ENCODE results near the gene C5orf34.
"Not testable (repeated sequence)": the region's sequence is repeated elsewhere in the genome, so short reads cannot be mapped to it uniquely, and the experiment has no call there.

C5orf34 gene, protein sequence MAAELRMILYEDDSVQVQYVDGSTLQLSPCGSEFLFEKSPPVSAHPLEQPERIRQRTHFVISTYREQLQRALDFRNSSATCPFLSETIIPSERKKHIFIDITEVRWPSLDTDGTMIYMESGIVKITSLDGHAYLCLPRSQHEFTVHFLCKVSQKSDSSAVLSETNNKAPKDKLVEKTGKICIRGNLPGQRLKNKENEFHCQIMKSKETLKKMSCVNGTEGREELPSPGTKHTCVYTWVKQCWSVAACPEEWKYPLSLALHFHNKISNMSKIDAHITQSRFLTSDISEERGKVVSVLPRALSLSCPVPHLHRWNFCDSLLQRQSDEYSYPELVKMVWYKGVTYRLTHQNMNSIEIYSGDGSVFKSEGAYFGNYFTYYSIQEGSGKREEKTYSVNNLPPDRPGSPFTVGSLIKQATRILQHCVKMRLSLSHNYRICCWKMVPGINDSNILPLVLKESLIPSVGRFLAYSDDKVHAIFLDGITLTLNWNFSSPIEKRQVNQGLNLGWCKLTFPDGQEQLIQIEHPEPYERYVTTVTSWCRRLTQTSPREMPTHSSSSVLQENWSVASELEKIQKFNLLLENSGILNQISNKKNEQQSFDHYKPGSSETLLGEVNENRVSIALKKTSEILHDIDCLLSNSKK

DNA sequence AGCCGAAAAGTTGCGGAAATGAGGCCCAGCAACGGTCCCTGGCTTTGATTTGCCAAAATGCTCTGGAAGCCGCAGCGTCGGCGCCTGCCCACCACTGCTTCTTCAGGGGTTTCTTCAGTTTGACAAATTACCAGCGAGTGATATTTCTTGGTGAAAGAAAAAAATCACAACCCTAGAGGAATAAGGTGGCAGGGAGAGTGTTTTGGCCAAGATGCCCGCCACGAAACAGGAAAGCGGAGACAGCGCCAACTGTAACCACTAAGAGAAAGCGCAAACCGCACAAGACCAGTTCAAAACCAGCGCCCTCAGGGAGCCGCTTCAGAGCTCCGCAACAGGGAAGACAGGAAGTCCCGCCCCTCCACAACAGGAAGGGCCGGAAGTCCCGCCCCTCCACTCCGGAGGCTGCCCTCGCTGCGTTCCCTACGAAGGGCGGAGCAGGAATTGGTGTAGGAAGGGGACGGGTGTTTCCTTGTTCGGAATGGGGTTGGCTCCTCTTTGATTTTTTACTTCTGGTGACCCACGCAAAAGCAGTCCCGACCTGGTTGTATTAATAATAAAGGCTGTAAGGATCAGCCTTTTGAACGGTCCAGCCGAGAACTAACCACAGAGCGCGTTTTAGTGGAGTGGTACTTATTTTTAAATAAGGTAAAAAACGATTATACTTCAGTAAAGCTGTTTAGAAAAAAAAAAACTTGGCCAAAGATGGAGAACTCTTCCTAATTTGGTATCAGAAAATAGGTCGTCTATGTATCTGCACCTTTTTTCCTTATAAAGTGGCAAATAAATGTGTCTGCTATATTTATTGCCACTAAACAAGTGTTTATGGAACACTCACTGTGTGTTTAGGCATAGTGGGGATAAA lies at the start of gene C5orf34:
Gene C5orf34, minus strand, starts transcription at position 333 of the 862 bp plus-strand sequence. CDS start 5,809 bp downstream, outside the sequence.
- DNase-seq (ENCODE audit: low read depth in 2 of 2) = peak; percentile 92 to 96

DNA sequence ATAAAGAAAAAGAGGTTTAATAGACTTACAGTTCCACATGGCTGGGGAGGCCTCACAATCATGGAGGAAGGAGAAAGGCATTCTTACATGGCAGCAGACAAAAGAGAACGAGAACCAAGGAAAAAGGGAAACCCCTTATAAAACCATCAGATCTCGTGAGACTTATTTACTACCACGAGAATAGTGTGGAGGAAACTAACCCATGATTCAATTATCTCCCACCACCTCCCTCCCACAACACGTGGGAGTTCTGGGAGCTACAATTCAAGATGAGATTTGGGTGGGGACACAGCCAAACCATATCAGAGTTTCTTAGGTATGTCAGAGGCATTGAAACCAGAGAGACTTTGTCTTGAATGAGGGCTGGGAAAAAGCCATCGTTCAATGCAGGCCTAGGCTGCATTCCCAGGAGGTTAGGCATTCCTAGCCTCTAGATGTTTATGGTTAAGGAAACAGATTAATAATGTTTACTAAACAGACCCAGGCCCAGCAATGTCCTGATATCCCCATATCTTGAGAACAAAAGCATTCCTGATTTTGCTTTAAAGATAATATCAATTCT lies 49.4 kb upstream of the C5orf34 start:
- DNase-seq (ENCODE audit: low read depth in 2 of 2) = no peak

DNA sequence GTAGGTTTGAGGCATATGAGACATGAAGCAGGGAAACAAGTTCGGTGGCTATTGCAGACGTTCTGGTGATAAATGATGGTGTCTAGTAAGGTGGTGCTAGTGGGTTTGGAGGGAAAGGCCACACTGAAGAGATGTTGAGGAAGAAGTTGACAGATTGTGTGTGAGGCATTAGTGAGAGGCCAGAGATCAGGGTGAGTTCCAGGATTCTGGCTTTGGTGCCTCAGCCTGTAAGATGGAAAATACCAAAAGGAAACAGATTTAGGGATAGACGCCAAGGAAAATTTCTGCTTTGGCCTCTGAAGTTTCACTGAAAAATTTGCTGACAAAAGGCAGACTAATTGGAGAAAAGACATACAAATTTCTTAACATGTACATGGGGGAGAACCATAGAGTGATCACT lies 48.4 kb upstream of the C5orf34 start:
- no peak for DNase-seq (ENCODE audit: low read depth in 2 of 2)

DNA sequence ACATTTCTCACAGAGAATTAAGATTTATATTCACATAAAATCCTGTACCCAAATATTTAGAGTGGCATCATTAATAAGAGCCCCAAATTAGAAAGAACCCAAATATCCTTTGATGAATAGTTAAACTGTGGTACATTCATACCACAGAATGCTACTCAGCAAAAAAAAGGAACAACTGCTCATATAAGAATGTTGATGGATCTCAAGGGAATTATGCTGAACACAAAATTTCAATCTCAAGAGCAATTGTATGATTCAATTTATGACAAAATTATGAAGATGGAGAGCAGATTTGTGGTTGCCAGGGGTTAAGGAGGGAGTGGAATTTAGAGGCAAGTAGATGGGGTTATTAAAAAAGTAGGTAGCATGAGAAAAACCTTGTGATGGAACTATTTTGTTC lies 46.4 kb upstream of the C5orf34 start:
- no peak for DNase-seq (ENCODE audit: low read depth in 2 of 2)

DNA sequence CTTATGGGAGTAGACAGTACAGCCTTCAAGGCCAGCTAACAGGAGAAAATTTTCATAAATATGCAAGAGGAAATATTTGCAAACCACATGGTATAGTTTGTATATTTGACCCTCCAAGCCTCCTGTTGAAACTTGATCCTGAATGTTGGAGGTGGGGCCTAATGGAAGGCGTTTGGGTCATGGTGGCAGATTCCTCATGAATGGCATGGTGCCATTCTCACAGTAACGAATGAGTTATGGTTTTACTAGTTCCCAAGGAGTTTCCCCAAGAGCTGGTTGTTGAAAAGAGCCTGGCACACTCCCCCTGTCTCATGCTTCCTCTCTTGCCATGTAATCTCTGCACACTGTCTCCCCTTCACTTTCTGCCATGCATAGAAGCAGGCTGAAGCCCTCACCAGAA lies 45.2 kb upstream of the C5orf34 start:
- DNase-seq (ENCODE audit: low read depth in 2 of 2) = no peak

DNA sequence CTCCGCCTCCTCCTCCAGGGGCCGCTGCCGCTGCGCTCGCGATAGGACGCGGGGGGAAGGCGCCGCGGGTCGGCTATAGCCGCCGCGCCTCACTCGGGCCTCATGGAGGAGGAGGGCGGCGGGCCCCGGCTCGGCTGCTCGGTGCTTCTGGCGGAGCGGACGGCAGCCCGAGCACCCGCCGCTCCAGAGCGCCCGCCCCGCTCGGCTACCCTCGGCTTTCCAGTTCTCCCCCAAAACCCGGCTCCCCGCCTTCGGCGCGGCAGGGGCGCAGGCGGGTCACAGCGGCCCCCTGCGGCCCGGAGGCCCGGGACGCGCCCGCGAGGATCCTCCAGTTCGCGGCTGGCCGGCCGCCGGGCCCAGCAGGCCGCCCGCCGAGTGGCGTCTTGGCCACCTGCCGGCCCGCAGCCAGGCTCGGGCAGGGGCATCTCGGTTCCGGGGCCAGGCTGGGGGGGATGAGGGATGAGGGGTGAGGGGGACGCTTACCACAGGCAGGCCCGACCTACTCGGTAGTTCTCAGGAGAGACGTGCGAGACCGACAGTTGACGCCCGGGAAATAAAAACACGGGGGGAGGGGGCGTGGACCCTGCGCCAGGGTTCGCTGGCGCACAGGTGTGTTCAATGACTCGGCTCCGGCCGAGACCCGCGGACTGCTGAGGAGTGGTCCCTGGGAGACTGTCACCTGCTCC lies 42.1 kb upstream of the C5orf34 start, which contains the start of gene PAIP1:
Gene PAIP1, minus strand, starts transcription at position 221 of the 686 bp plus-strand sequence. CDS start 231 bp downstream, outside the sequence.
- peak; percentile 73 to 75 for DNase-seq (ENCODE audit: low read depth in 2 of 2)

DNA sequence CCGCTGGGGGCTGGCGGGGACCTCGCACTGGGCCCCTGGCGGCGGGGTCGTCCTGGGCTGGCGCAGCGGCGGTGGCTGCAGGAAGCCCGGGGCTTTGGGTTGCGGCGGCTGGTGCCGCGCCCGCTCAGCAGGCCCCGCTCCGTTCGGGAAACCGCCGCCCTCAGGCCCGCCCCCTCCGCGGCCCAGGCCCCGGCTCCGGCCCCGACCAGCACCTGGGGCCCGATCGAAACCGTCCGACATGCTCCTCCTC lies 41.6 kb upstream of the C5orf34 start:
- DNase-seq (ENCODE audit: low read depth in 2 of 2) = not testable (repeated sequence)

DNA sequence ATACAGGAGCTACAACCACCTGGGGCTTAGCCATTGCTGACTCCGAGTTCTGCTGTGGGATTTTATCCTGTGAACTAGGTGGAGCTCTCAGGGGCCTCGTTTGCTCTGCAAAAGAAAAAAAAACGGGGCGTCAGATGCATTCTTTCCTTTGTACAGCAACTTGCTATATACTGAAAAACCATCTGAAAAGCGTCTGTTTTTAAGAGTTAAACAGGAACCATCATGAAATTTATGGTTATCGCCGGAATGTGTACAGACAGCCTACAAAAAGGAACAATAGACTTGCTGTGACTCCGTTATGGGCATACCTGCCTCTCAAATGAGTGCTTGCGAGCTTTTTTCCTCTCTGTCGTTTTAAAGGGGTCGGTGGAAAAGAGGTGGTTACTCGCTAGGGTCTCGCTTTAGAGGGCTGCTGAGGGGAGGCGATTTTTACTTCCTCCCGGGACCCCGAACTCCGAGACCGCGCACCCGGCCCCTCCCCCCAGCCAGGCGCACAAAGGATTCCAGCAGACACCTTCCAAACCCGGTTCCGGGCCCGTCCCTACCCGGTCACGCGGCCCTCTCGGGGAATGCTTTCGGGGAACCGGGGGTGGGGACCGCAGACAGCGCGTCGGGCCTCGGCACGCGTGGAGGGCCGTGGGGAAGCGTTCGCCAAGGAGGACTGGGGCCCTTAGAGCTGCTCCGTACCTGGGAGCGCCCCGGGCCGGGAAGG lies 41.1 kb upstream of the C5orf34 start:
- peak; percentile 19 to 38 for DNase-seq (ENCODE audit: low read depth in 2 of 2)

DNA sequence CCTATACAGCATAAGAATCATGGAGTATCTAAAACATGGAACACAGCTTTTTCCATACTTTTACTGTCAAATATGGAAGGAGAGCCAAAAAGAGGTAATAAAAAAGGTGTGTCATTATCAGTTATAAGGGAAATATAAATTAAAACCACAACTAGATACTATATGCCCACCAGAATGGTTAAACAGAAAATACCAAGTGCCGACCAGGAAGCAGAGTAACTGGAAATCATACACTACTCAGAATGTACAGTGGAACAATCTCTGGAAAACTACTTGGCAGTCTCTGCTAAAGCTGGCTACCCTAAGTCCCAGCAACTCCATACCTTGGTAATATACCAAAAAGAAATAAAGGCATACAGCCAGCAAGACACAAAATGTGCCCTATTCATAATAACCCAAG lies 39.5 kb upstream of the C5orf34 start:
- DNase-seq (ENCODE audit: low read depth in 2 of 2) = no peak

DNA sequence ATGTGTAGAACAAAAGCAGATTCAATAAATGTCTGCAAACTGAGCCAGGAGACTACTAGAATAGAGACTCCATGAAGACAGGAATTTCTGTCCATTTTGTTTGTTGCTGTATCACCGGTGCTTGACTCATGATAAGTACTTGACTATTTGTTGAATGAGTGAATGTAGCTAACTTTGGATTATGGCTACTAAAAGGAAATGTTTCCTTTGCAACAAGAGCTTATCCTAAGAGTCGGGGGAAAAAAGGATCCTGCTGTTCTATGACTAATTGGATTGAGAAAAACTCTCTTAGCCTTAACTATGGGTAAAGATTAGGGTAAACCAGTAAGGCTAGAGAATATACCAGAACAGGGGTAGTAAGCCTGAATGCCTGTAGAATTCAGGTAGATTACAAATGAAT lies 38.4 kb upstream of the C5orf34 start:
- DNase-seq (ENCODE audit: low read depth in 2 of 2) = no peak

DNA sequence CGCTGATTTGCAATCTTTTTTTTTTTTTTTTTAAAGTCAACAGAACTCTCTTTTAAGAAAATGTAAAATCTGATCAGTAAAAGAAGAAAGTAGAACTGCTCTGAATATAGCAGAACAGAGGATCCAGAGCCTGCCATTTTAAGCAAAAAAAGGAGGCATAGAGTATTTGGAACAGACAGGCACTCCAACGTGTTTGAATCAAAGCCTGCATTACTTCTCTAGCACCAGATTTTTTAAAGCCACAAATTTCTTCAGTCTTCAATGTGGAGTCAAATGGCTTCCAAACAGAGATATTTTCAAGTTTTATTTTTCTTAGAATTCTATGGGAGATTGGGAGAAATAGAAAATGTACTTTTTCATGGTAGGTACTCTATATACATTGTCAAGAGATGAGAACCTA lies 36.8 kb upstream of the C5orf34 start:
- DNase-seq (ENCODE audit: low read depth in 2 of 2) = no peak

DNA sequence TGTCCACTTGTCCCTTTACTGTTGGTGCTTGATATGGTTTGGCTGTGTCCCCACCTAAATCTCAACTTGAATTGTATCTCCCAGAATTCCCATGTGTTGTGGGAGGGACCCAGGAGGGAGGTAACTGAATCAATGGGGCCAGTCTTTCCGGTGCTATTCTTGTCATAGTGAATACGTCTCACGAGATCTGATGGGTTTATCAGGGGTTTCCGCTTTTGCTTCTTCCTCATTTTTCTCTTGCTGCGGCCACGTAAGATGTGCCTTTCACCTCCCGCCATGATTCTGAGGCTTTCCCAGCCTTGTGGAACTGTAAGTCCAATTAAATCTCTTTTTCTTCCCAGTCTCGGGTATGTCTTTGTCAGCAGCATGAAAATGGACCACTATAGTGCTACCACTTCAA lies 34.3 kb upstream of the C5orf34 start:
- DNase-seq (ENCODE audit: low read depth in 2 of 2) = not testable (repeated sequence)

DNA sequence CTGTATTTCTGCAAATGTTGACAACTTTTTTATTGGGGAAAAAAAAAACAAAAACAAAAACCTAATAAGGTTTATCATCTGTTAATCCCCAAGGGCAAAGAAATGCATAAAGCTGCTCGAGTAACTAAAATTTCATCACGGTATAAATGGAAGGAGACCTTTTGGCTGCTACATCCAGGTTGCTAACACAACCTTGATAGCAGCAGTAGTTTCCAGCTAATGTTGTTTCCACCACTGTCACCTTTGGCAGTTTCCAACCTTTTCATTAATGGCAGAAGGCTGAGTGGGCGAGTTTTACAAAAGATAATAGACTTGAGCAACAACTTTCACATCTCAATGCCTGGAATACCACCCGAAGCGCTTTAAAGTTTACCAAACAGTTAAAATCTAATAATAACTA lies 33.4 kb upstream of the C5orf34 start:
- DNase-seq (ENCODE audit: low read depth in 2 of 2) = no peak

DNA sequence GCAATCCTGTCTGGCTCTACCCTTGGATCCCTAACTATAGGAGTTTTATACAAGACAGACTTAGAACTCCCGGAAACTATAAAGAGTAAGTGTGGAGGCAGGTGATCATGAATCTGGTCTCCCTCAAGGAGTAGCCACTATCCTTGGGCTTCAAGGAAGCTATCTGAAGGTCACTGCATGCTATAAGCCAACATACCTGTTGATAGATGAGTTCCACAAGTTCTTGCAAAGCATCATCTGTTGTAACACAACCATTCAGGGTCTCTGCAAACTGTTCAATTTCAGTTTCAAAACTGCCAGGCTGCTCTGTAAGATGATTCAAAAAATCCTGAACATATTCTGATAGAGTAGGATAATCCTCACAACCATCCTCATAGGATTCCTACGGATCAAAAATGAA lies 32.6 kb upstream of the C5orf34 start:
- DNase-seq (ENCODE audit: low read depth in 2 of 2) = no peak

DNA sequence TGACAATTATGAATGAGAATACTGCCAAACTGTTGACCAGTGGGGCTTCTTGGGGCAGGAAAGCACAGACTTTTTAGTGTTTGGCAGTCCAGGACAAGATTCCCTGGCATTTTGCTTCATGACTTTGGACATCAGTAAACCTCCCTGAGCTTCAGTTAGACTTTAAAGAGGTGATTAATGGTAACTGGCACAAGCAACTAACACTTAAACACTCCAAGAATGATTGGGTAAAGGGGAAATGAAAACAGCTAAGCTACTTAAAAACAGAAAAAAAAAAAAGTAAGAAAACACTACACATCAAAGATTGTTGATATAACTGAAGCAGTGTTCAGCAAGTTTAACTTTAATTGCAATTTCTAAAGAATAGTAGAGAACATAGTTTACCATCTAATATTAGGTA lies 28.5 kb upstream of the C5orf34 start:
- no peak for DNase-seq (ENCODE audit: low read depth in 2 of 2)

DNA sequence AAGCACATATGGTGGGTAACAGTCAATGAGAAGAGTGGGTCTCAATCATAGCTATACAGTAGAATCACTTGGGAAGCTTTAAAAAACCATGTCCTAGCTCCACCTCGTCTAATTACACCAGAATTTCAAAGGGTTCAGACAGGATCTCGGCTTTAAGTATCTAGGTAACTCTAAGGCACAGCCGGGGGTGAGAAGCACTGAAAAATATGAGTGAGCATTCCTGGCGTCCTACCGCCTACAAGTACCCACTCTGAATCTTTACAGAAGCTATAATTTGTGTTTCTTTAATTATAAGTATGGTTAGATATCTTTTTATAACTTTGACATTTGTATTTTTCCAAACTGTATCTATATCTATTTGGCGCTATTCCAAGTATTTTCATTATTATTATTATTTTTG lies 25.8 kb upstream of the C5orf34 start:
- no peak for DNase-seq (ENCODE audit: low read depth in 2 of 2)

DNA sequence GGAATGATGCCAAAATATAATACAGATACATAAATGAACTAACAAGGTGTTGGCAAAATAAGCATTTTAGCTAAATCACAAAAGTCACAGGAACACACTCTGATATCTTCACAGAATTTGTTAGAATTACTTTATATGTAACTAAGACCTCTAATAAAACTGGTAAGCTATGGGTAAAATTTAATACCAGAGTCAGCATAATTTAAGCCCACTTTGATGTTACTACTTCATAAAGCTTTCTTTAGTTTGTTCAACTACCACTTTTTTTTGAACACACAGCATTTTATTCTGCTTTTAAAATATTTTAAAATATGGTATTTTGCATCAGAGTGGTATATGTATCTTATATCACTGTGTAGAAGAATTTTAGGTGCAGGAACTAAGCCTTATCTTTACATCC lies 22.0 kb upstream of the C5orf34 start:
- no peak for DNase-seq (ENCODE audit: low read depth in 2 of 2)

DNA sequence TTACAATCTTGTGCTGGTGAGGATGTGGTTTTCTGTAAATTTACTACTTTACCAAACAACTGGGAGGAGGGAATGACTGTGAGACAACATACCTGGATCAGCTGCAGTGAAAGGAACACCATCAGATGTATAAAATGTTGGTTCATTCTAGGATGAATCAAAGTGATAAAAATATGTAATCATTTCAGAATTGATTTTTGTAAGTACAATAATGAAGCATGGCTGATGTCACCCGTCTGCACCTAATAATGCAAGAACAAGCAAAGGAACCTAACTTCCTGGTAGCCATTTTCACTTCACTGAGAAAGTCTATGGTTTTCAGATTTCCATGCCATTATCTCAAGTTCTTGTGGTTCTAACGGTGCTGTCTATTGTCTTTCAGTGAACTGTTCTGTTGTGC lies 18.7 kb upstream of the C5orf34 start:
- no peak for DNase-seq (ENCODE audit: low read depth in 2 of 2)

DNA sequence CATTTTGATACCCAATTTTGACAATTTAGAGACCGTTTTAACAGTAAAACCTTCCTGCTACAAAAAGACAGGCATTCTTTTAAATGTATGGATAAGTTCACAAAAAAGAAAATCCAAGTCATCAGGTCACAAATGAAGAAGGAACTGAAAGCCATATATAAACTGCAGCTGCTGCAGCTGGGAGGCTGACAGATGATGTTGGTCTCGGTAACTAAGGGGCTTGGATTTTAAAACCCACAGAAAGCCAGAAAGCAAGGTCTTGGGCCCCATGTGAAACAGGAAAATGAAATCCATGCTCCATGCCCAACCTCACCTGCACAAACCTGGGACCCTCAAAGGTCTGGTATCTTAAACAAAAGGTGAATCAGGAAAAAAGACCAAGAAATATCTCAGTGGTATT lies 15.7 kb upstream of the C5orf34 start:
- no peak for DNase-seq (ENCODE audit: low read depth in 2 of 2)

DNA sequence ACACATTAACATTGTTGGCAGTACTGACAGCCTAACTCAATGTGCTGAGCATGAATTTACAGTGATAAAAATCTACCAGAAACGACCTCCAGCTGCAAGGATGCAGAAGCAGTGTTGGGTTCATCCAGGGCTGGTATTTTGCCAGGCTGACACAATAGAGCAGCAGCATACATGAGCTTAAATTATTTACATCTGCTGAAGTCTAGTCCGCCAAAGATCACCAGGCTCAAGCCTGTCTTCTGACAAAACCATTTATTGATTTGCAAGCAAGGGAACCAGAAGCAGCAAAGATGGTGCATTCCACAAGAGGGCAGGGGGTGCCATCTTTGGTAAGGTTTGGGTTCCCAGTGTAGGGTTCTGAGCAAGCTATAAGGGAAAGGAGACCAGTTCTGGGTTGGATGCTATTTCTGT lies 8.7 kb upstream of the C5orf34 start:
- DNase-seq (ENCODE audit: low read depth in 2 of 2) = no peak

DNA sequence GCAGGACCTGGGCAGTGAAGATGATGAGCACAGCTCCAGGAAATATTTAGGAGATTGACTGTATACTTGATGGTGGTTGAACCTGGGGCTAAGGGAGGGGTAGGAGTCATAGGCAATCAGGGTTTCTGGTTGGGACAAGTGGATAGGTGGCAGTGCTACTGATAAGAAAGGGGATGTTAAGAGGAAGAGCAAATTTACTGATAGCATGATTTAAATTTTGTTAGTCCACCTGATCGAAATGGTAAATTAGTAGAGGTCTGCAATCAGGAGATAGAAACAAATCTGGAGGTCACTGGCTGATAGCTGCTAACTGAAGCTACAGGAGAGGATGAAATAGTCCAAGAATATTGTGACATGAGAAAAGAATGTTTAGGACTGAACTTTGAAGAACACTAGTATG lies 5.7 kb upstream of the C5orf34 start:
- no peak for DNase-seq (ENCODE audit: low read depth in 2 of 2)
